NAMALWA (cell line): ENCODE measurements around the gene IL4R.
A peak's percentile ranks its signal among the peaks of the same experiment; 100 is the strongest.

Experiments
- DNase-seq: peaks from one replicate; pipeline ENCODE4 v3.0.0-alpha.2; 2015; ENCODE audit warnings: low spot score

IL4R gene

GRCh38 chr16:27315333-27316037, 1.7 kb downstream of the IL4R start:
- peak; percentile 49 for DNase-seq

GRCh38 chr16:27316038-27316680, 2.4 kb downstream of the IL4R start:
- no peak for DNase-seq

DNA sequence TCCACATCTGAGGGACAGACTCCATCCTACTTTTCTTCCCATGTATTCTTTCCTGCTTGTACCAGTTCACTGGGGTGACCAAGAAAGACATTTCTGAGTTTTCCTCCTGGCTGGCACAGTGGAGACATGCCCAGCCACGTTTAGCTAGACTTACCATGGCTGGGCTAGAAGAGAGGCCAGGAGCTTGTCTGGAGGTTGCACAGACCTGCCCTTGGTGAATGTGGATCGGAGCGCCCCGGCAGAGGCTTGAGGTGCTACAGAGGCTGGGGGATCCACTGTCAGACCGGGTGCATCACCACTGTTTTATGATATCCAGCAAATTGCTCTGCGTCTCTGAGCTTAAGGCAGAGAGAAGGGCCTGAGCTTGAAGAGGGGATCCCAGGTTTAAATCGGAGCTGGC, 3.5 kb downstream of the IL4R start:
- DNase-seq: no peak

GRCh38 chr16:27317738-27318391, 4.1 kb downstream of the IL4R start:
- DNase-seq: no peak

GRCh38 chr16:27318392-27319256, 4.8 kb downstream of the IL4R start:
- no peak for DNase-seq

DNA sequence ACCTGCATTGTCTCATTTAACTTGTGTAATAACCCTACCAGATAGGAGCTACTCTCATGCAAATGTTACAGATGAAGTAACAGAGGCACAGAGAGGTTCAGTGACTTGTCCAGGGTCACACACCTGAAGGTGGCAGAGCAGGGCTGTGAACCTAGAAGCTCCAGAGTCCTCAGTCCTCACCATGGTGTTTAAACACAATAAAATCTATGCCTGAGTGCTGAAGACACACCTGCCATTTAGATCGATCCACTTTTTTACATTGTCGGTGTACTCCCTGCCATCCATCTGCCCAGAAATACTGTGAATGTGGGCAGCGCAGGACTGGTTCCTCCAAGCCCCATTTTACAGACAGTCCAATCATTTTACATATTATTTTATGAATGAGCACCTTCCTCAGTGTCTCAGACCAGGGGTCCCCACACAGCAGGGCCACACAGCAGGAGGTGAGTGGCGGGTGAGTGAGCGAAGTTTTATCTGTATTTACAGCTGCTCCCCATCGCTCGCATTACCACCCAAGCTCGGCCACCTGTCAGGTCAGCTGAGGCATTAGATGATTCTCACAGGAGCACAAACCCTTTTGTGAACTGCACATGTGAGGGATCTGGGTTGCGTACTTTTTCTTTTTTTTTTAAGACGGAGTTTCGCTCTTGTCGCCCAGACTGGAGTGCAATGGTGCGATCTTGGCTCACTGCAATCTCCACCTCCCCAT, 5.6 kb downstream of the IL4R start:
- no peak for DNase-seq

GRCh38 chr16:27320261-27321012, 6.7 kb downstream of the IL4R start:
- DNase-seq: no peak

DNA sequence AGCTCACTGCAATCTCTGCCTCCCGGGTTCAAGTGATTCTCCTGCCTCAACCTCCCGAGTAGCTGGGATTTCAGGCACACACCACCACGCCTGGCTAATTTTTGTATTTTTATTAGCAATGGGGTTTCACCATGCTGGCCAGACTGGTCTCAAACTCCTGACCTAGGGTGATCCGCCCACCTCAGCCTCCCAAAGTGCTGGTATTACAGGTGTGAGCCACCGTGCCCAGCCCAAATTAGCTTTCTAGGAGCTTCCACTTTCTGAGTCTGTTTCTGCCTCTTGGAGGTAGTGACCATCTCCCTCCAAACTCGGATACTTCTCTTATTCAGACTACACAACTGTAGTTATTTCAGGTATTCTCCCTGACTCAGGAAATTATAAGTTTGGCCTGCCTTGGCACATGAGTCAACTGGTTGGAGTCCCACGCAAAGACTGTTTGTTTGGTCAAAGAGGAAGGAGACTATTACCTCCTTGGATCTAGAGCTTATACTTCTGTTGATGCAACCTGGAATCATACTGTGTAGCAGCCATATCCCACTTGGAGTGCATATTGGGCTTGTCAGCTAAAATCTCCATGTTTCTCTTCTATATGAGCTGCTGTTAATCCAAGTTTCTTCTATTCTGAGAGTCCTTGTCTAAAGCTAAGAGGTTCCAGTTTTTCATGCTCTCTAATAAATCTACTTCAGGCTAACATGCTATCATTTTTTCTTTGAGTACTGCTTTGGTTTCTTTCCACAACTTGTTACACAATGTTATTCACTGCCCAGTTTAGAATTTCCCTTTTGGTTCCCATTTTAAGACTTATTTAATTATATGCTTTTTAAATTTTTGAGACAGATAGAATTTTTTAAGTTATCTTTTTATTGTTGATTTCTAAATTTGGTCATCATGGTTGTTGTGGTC, 7.5 kb downstream of the IL4R start:
- DNase-seq: no peak

- no peak for DNase-seq
Measured at GRCh38 chr16:27322858-27323780, 9.3 kb downstream of the IL4R start.

- DNase-seq: no peak
Measured at GRCh38 chr16:27323781-27324561, 10.2 kb downstream of the IL4R start.

DNA sequence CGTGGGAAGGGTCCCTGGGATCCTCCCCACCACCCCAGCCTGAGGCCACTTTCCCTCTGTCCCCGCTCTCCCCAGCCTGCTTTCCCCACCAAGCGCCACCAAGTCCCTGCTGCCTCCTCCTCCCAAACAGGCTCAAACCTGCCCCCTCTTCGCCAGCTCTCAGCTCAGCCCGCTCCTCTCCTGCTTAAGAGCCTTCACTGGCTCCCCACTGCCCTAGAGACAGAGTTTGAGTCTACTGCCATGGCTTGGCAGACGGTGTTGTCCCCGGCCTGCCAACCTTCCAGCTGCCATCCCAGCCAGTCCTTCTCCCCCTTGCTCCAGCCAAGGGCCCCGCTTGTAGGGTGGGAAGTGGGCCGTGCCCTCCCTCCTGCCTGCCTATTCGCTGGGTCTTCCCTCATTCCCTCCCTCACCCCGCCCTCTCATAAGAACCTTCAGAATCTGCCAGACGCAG, 11.1 kb downstream of the IL4R start:
- no peak for DNase-seq

DNA sequence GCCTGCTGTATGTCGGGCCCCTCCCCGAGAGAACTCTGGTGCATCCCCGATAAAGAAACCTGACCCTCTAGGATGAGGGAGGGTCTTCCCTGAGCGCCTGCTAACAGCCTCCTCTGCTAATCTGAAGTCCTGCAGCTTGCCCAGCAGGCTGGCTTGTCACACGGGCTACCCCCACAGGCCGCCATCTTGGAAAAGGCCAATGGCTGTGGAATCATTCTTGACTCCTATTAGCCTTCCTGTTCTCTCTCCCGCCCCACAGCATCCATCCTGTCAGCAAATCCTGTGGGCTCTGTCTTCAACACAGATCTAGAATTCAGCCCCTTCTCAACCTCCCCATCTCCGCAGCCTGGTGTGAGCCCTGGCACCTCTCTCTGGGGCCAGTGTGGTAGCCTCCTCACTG, 12.0 kb downstream of the IL4R start:
- DNase-seq: no peak

GRCh38 chr16:27326251-27326650, 12.5 kb downstream of the IL4R start:
- no peak for DNase-seq

GRCh38 chr16:27326738-27327585, 13.2 kb downstream of the IL4R start:
- no peak for DNase-seq

DNA sequence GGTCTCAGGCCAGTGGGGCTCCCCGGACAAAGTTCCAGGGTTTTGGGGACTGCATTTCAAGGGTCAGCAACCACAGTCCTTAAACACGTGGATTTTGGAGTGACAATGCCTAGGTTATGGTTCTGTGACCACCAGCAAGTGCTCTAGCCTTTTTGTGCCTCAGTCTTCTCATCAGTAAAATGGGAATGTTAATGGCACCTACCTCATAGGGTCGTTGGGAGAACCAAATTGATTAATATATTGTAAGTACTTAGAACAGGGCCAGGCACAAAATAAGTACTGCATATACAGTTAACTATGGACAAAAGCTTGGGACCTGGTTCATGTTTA, 13.8 kb downstream of the IL4R start:
- no peak for DNase-seq

- DNase-seq: no peak
Measured at GRCh38 chr16:27328937-27329336, 15.2 kb downstream of the IL4R start.
